ENCODE data around the gene LRRTM4. TPM values are rescaled to one million over a fixed set of nuclear protein-coding genes. Genes with fewer than 3 reads are reported as not detected.

LRRTM4 gene
- total and polyA plus RNA-seq, 2 of the 13 experiments (the other 11 are each of a cell fraction or from before 2014, with no cell fraction given), result 1.2 TPM

GRCh38 chr2:77054938-77055337 lies 467.2 kb downstream of the LRRTM4 start:
- ATAC-seq (peak; percentile 53), DNase-seq (ENCODE audit: low spot score) (no peak), FAIRE-seq (no peak)
- no peak overlapping the region for H3K4me2 ChIP-seq (ENCODE audit: low read depth, low read length)
- ChIA-PET CTCF (ENCODE audit: low intra/inter-chr PET ratio, low total read pairs) (no interaction called here), POLR2A (no interaction called here)
- no peak overlapping the region for H3K4me3 ChIP-seq (replicated peaks in 1 of 3; ENCODE audit: insufficient read depth in 1 of 3, low read depth in 2 of 3, low read length in 3 of 3)
- no TSS peak for BruUV-seq (replicated peaks)
- no peaks in the 10 kb centered on the region for H3K79me2 ChIP-seq (ENCODE audit: insufficient read depth, low read length)
- H3K4me1 ChIP-seq (ENCODE audit: insufficient read depth, low read length), result no peaks in the 10 kb centered on the region
- H3K27me3 ChIP-seq (ENCODE audit: control insufficient read depth in 1 of 2, insufficient read depth in 2 of 2, low read length in 2 of 2), result no peaks in the 10 kb centered on the region
- H3K36me3 ChIP-seq (replicated peaks in 1 of 2; ENCODE audit: control insufficient read depth in 1 of 2, insufficient read depth in 2 of 2, low read length in 2 of 2), result no peaks in the 10 kb centered on the region
- H4K20me1 ChIP-seq (ENCODE audit: insufficient read depth, low read length), result no peaks in the 10 kb centered on the region
- 25% methylated on average over 2 of the region's 2 CpGs for WGBS (ENCODE audit: low lambda C conversion rate)
- in situ Hi-C loops (cut with HindIII; ENCODE audit: extremely low pct_ligation_motif_present, low pct_unique_long_range_greater_than_20kb) (no loop called here), intact Hi-C loops (cut with micrococcal nuclease; ENCODE audit: unreplicated experiment) (no loop called here)
- TF ChIP-seq ZNF597 (CRISPR knock-in tag; IDR thresholded peaks at IDR 0.05) (no peak), MIER2 (CRISPR knock-in tag; IDR thresholded peaks at IDR 0.05) (peak; percentile 93), REST (IDR thresholded peaks at IDR 0.05; ENCODE audit: borderline replicate concordance in 1 of 2, low read depth in 1 of 2, low read length in 2 of 2) (peak; percentile 67 to 94)
- H3K9ac ChIP-seq (ENCODE audit: insufficient read depth, low read depth, low read length), result no peak overlapping the region
- no peaks in the 10 kb centered on the region for H3K9me3 ChIP-seq (ENCODE audit: low read length)
- no peak overlapping the region for H2AFZ ChIP-seq (ENCODE audit: low read length)
- no peak overlapping the region for H3K27ac ChIP-seq (ENCODE audit: extremely low read length, insufficient read depth, low read length)

GRCh38 chr2:77046339-77046738 lies 475.8 kb downstream of the LRRTM4 start:
- no peak overlapping the region for H3K4me3 ChIP-seq (replicated peaks in 1 of 3; ENCODE audit: insufficient read depth in 1 of 3, low read depth in 2 of 3, low read length in 3 of 3)
- DNase-seq (ENCODE audit: low spot score) (no peak), FAIRE-seq (no peak), ATAC-seq (no peak)
- no peaks in the 10 kb centered on the region for H3K27me3 ChIP-seq (ENCODE audit: control insufficient read depth in 1 of 2, insufficient read depth in 2 of 2, low read length in 2 of 2)
- H3K4me1 ChIP-seq (ENCODE audit: insufficient read depth, low read length), result no peaks in the 10 kb centered on the region
- intact Hi-C loops (cut with micrococcal nuclease; ENCODE audit: unreplicated experiment), result no loop called here
- no peaks in the 10 kb centered on the region for H4K20me1 ChIP-seq (ENCODE audit: insufficient read depth, low read length)
- no peaks in the 10 kb centered on the region for H3K36me3 ChIP-seq (replicated peaks in 1 of 2; ENCODE audit: control insufficient read depth in 1 of 2, insufficient read depth in 2 of 2, low read length in 2 of 2)
- no peak overlapping the region for H3K9ac ChIP-seq (ENCODE audit: insufficient read depth, low read depth, low read length)
- no TSS peak for BruUV-seq (replicated peaks)
- in situ Hi-C loops (cut with HindIII; ENCODE audit: extremely low pct_ligation_motif_present, low pct_unique_long_range_greater_than_20kb), result no loop called here
- ChIA-PET POLR2A (no interaction called here), CTCF (ENCODE audit: low intra/inter-chr PET ratio, low total read pairs) (no interaction called here)
- H3K4me2 ChIP-seq (ENCODE audit: low read depth, low read length), result no peak overlapping the region
- 0% methylated on average over 1 of the region's 1 CpG for WGBS (ENCODE audit: low lambda C conversion rate)
- no peak overlapping the region for H2AFZ ChIP-seq (ENCODE audit: low read length)
- no peak overlapping the region for H3K27ac ChIP-seq (ENCODE audit: extremely low read length, insufficient read depth, low read length)
- H3K9me3 ChIP-seq (ENCODE audit: low read length), result no peaks in the 10 kb centered on the region
- H3K79me2 ChIP-seq (ENCODE audit: insufficient read depth, low read length), result no peaks in the 10 kb centered on the region
- TF ChIP-seq EZH2 (conservative IDR thresholded peaks at IDR 0.05; ENCODE audit: low read depth, low read length), result no peak
- TF ChIP-seq ZNF674 (CRISPR knock-in tag; IDR thresholded peaks at IDR 0.05; ENCODE audit: low read depth), result no peak
- no peak for TF ChIP-seq NCOR1 (IDR thresholded peaks at IDR 0.05; ENCODE audit: borderline replicate concordance, low read length)
- TF ChIP-seq ATF4 (CRISPR knock-in tag; IDR thresholded peaks at IDR 0.05), result no peak
- TF ChIP-seq ZSCAN25 (CRISPR knock-in tag; IDR thresholded peaks at IDR 0.05), result no peak
- no peak for TF ChIP-seq ZNF761 (CRISPR knock-in tag; conservative IDR thresholded peaks at IDR 0.05)
- TF ChIP-seq HNF1B (CRISPR knock-in tag; IDR thresholded peaks at IDR 0.05), result no peak
